Neutrophil (primary cell): ENCODE results near the gene BRIP1.
"Not testable (repeated sequence)": the region's sequence is repeated elsewhere in the genome, so short reads cannot be mapped to it uniquely, and the experiment has no call there.

Source experiments
- H3K27ac ChIP-seq: fragments of 200-600 bp; sonication (generic); 2 replicates; pipeline ENCODE4 v1.5.1; 2016; ENCODE audit warnings: mild to moderate bottlenecking, moderate library complexity
- H3K27me3 ChIP-seq: fragments of 200-600 bp; sonication (generic); 2 replicates; pipeline ENCODE4 v1.6.0; 2016; ENCODE audit warnings: mild to moderate bottlenecking
- H3K36me3 ChIP-seq: fragments of 200-600 bp; sonication (generic); 2 replicates; pipeline ENCODE4 v1.5.1; 2017
- H3K4me1 ChIP-seq, 2 experiments: fragments of 200-600 bp in 1 of 2; sonication (generic) in 1 of 2; 1 replicate in 1 of 2; 2 replicates in 1 of 2; pipeline versions ENCODE4 v1.5.1 to v1.6.1; 2013 to 2016; ENCODE audit warnings: low read depth in 1 of 2, low read length in 1 of 2, mild to moderate bottlenecking in 1 of 2, moderate library complexity in 1 of 2; ENCODE audit not compliant: control insufficient read depth in 1 of 2, insufficient read depth in 1 of 2
- H3K4me3 ChIP-seq, 2 experiments: fragments of 200-600 bp in 1 of 2; sonication (generic) in 1 of 2; 1 replicate in 1 of 2; 2 replicates in 1 of 2; pipeline ENCODE4 v1.5.1; 2013 to 2016; ENCODE audit warnings: low read depth in 1 of 2, low read length in 1 of 2, mild to moderate bottlenecking in 1 of 2, moderate library complexity in 1 of 2
- H3K9me3 ChIP-seq: fragments of 200-600 bp; sonication (generic); 2 replicates; pipeline ENCODE4 v1.5.1; 2016
- TF ChIP-seq, protein P1 (sequence below): fragments of 200-600 bp; sonication (generic); IDR thresholded peaks from 2 replicates; pipeline ENCODE4 v1.5.1; 2016; ENCODE audit warnings: antibody characterized with exemption

Gene BRIP1

GRCh38 chr17:61686113-61686512 is 177.2 kb downstream of the BRIP1 start:
- Histone ChIP-seq H3K27me3 (no peaks in the 10 kb centered on the region), H3K9me3 (no peaks in the 10 kb centered on the region), H3K36me3 (peaks cover 15% of the 10 kb centered on the region), H3K4me3 (no peak overlapping the region), H3K27ac (no peak overlapping the region), H3K4me1 (no peaks in the 10 kb centered on the region)
- TF ChIP-seq, protein P1, sequence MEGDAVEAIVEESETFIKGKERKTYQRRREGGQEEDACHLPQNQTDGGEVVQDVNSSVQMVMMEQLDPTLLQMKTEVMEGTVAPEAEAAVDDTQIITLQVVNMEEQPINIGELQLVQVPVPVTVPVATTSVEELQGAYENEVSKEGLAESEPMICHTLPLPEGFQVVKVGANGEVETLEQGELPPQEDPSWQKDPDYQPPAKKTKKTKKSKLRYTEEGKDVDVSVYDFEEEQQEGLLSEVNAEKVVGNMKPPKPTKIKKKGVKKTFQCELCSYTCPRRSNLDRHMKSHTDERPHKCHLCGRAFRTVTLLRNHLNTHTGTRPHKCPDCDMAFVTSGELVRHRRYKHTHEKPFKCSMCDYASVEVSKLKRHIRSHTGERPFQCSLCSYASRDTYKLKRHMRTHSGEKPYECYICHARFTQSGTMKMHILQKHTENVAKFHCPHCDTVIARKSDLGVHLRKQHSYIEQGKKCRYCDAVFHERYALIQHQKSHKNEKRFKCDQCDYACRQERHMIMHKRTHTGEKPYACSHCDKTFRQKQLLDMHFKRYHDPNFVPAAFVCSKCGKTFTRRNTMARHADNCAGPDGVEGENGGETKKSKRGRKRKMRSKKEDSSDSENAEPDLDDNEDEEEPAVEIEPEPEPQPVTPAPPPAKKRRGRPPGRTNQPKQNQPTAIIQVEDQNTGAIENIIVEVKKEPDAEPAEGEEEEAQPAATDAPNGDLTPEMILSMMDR: no peak

GRCh38 chr17:61684818-61685217 is 178.5 kb downstream of the BRIP1 start:
- Histone ChIP-seq H3K27me3 (no peaks in the 10 kb centered on the region), H3K36me3 (peaks cover 15% of the 10 kb centered on the region), H3K27ac (no peak overlapping the region), H3K9me3 (no peaks in the 10 kb centered on the region), H3K4me1 (no peaks in the 10 kb centered on the region), H3K4me3 (no peak overlapping the region)
- TF ChIP-seq, protein P1: no peak

DNA sequence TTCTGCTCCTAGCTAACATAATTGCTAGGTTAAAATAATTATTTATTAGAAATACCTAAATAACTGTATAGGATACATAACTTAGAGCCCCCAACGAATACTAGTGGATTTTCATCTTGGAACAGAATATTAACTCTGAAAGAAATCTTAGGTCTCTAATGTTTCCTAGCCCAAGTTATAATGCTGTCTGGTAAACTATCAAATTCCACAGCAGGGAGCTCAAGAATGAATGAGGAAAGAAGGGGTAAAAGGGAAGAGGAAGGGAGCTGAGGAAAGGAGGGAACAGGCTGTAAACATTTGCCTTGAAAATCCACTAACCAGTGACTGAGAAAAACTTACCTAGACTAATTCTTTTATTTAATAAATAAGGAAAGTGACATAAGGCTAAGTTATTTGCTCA is 179.2 kb downstream of the BRIP1 start:
- Histone ChIP-seq H3K27ac (no peak overlapping the region), H3K9me3 (no peaks in the 10 kb centered on the region), H3K27me3 (no peaks in the 10 kb centered on the region), H3K4me1 (no peaks in the 10 kb centered on the region), H3K4me3 (no peak overlapping the region), H3K36me3 (peaks cover 15% of the 10 kb centered on the region)
- TF ChIP-seq, protein P1: no peak

DNA sequence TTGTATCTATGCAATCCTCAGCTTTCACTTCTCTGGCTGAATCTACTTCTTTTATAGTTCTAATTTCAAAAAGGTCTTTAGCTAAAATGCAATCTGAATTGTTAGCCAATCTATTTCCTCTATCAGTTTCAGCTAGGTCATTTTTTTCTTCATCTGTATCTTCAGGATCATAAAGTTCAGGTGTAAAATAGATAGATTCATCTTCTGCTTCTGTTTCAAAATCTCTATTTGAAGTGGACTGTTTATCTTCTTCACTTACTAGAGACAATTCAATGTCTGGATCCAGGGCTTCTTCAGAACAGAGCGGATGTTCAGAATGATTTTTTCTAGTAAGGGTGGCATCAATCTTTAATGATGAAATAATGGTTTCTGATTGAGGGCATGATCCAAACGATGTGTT is 179.9 kb downstream of the BRIP1 start:
- Histone ChIP-seq H3K4me3 (no peak overlapping the region), H3K27me3 (no peaks in the 10 kb centered on the region), H3K9me3 (no peaks in the 10 kb centered on the region), H3K36me3 (peaks cover 15% of the 10 kb centered on the region), H3K27ac (no peak overlapping the region), H3K4me1 (no peaks in the 10 kb centered on the region)
- TF ChIP-seq, protein P1: no peak

DNA sequence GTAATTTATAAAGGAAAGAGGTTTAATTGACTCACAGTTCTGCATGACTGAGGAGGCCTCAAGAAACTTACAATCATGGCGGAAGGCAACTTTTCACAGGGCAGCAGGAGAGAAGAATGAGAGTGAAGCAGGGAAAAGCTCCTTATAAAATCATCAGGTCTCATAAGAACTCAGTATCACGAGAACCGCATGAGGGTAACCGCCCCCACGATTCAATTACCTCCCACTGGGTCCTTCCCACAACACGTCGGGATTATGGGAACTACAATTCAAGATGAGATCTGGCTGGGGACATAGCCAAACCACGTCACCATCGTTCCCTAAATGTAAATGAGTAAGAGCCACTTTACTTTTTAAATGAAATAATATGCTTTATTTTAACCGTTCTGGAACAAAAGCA is 182.4 kb downstream of the BRIP1 start:
- TF ChIP-seq, protein P1: no peak

DNA sequence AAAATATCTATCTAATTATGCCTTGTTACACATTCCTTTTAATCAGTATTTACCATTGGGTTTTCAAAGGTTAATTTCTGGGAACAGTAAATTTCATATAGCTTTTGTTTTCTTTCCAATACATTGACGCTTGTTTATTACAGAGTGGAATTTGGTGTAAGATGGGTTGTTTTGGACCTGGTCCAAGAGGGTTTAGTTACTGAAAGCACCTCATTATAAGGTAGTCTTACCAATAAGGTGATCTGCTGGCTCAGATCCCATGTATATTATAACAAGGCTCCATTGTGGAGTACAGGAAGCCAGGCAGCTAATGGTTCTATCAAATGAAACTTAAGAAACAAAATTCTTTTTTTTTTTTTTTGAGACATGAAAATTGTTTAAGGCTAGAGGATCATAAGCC is 185.0 kb downstream of the BRIP1 start:
- H3K4me1 ChIP-seq: no peaks in the 10 kb centered on the region
- H3K36me3 ChIP-seq: peaks cover under 1% of the 10 kb centered on the region
- no peaks in the 10 kb centered on the region for H3K9me3 ChIP-seq
- no peaks in the 10 kb centered on the region for H3K27me3 ChIP-seq
- TF ChIP-seq, protein P1: no peak
- H3K27ac ChIP-seq: no peak overlapping the region
- no peak overlapping the region for H3K4me3 ChIP-seq

More for the DNA sequence above, 182.4 kb downstream of the BRIP1 start:
- Histone ChIP-seq H3K27ac (no peak overlapping the region), H3K4me3 (no peak overlapping the region), H3K4me1 (no peaks in the 10 kb centered on the region), H3K36me3 (peaks cover 15% of the 10 kb centered on the region), H3K9me3 (no peaks in the 10 kb centered on the region), H3K27me3 (no peaks in the 10 kb centered on the region)

DNA sequence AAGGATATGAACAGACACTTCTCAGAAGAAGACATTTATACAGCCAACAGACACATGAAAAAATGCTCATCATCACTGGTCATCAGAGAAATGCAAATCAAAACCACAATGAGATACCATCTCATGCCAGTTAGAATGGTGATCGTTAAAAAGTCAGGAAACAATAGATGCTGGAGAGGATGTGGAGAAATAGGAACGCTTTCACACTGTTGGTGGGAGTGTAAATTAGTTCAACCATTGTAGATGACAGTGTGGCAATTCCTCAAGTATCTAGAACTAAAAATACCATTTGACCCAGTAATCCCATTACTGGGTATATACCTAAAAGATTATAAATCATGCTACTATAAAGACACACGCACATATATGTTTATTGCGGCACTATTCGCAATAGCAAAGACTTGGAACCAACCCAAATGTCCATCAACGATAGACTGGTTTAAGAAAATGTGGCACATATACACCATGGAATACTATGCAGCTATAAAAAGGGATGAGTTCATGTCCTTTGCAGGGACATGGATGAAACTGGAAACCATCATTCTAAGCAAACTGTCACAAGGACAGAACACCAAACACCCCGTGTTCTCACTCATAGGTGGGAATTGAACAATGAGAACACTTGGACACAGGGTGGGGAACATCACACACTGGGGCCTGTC is 186.0 kb downstream of the BRIP1 start:
- not testable (repeated sequence) for H3K27me3 ChIP-seq, H3K27ac ChIP-seq, H3K36me3 ChIP-seq, H3K4me1 ChIP-seq, H3K9me3 ChIP-seq, H3K4me3 ChIP-seq

DNA sequence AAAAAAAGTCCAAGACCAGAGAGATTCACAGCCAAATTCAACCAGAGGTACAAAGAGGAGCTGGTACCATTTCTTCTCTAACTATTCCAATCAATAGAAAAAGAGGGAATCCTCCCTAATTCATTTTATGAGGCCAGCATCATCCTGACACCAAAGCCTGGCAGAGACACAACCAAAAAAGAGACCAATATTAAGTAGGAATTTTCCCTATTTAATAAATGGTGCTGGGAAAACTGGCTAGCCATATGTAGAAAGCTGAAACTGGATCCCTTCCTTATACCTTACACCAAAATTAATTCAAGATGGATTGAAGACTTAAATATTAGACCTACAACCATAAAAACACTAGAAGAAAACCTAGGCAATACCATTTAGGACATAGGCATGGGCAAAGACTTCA is 186.8 kb downstream of the BRIP1 start:
- H3K4me3 ChIP-seq, H3K36me3 ChIP-seq, H3K27me3 ChIP-seq, H3K27ac ChIP-seq, H3K9me3 ChIP-seq, H3K4me1 ChIP-seq: not testable (repeated sequence)
